Measurements from ENCODE around the gene SPART.

Gene SPART

GRCh38 chr13:36325912-36326311 is 20.3 kb downstream of the SPART start:
- TF ChIP-seq FOXM1 (IDR thresholded peaks at IDR 0.05; ENCODE audit: borderline replicate concordance, low read depth) (no peak), ZBTB7A (IDR thresholded peaks at IDR 0.05; ENCODE audit: low read depth) (no peak), RAD21 (IDR thresholded peaks at IDR 0.05; ENCODE audit: low read depth) (no peak), NFIC (IDR thresholded peaks at IDR 0.05) (no peak), EP300 (IDR thresholded peaks at IDR 0.05; ENCODE audit: borderline replicate concordance) (no peak), CEBPB (IDR thresholded peaks at IDR 0.05) (no peak), TAF1 (IDR thresholded peaks at IDR 0.05; ENCODE audit: low read depth) (no peak), TCF12 (IDR thresholded peaks at IDR 0.05; ENCODE audit: low read depth) (no peak), CREB1 (IDR thresholded peaks at IDR 0.05; ENCODE audit: low read depth) (no peak), EGR1 (IDR thresholded peaks at IDR 0.05) (no peak), YY1 (IDR thresholded peaks at IDR 0.05; ENCODE audit: low read depth) (no peak), MAX (IDR thresholded peaks at IDR 0.05) (no peak), TEAD4 (IDR thresholded peaks at IDR 0.05) (no peak)
- TF ChIP-seq, protein P1, sequence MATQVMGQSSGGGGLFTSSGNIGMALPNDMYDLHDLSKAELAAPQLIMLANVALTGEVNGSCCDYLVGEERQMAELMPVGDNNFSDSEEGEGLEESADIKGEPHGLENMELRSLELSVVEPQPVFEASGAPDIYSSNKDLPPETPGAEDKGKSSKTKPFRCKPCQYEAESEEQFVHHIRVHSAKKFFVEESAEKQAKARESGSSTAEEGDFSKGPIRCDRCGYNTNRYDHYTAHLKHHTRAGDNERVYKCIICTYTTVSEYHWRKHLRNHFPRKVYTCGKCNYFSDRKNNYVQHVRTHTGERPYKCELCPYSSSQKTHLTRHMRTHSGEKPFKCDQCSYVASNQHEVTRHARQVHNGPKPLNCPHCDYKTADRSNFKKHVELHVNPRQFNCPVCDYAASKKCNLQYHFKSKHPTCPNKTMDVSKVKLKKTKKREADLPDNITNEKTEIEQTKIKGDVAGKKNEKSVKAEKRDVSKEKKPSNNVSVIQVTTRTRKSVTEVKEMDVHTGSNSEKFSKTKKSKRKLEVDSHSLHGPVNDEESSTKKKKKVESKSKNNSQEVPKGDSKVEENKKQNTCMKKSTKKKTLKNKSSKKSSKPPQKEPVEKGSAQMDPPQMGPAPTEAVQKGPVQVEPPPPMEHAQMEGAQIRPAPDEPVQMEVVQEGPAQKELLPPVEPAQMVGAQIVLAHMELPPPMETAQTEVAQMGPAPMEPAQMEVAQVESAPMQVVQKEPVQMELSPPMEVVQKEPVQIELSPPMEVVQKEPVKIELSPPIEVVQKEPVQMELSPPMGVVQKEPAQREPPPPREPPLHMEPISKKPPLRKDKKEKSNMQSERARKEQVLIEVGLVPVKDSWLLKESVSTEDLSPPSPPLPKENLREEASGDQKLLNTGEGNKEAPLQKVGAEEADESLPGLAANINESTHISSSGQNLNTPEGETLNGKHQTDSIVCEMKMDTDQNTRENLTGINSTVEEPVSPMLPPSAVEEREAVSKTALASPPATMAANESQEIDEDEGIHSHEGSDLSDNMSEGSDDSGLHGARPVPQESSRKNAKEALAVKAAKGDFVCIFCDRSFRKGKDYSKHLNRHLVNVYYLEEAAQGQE (IDR thresholded peaks at IDR 0.05; ENCODE audit: low read depth), result no peak
- TF ChIP-seq, protein P2, sequence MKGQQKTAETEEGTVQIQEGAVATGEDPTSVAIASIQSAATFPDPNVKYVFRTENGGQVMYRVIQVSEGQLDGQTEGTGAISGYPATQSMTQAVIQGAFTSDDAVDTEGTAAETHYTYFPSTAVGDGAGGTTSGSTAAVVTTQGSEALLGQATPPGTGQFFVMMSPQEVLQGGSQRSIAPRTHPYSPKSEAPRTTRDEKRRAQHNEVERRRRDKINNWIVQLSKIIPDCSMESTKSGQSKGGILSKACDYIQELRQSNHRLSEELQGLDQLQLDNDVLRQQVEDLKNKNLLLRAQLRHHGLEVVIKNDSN (IDR thresholded peaks at IDR 0.05), result no peak

GRCh38 chr13:36323951-36324566 is 22.1 kb downstream of the SPART start:
- TF ChIP-seq TAF1 (IDR thresholded peaks at IDR 0.05; ENCODE audit: low read depth) (no peak), NFIC (IDR thresholded peaks at IDR 0.05) (no peak), FOXM1 (IDR thresholded peaks at IDR 0.05; ENCODE audit: borderline replicate concordance, low read depth) (no peak), ZBTB7A (IDR thresholded peaks at IDR 0.05; ENCODE audit: low read depth) (no peak), TEAD4 (IDR thresholded peaks at IDR 0.05) (no peak), MAX (IDR thresholded peaks at IDR 0.05) (no peak), CREB1 (IDR thresholded peaks at IDR 0.05; ENCODE audit: low read depth) (no peak), TCF12 (IDR thresholded peaks at IDR 0.05; ENCODE audit: low read depth) (no peak), EGR1 (IDR thresholded peaks at IDR 0.05) (no peak), RAD21 (IDR thresholded peaks at IDR 0.05; ENCODE audit: low read depth) (no peak), EP300 (IDR thresholded peaks at IDR 0.05; ENCODE audit: borderline replicate concordance) (no peak), CEBPB (IDR thresholded peaks at IDR 0.05) (no peak), YY1 (IDR thresholded peaks at IDR 0.05; ENCODE audit: low read depth) (no peak)
- TF ChIP-seq, protein P2 (IDR thresholded peaks at IDR 0.05), result no peak
- TF ChIP-seq, protein P1 (IDR thresholded peaks at IDR 0.05; ENCODE audit: low read depth), result no peak

DNA sequence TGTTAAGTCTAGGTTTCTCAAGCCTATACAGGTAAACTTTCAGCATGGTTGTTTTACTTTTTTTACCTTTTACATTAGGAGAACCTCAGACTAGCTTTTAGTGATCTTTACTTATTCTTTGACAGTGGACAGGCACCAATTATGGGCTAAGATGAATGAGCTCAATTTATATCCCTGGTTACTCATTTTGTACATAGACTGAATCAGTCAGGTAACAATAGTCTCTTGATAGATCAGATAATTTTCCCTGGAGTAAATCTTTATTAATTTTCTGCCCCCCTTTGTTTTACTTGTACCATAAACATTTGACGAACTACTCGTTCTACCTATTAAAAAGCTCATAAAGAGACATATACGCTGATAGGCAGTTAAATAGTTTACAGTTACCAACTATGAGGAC is 22.8 kb downstream of the SPART start:
- TF ChIP-seq RAD21 (IDR thresholded peaks at IDR 0.05; ENCODE audit: low read depth) (no peak), TAF1 (IDR thresholded peaks at IDR 0.05; ENCODE audit: low read depth) (no peak), EP300 (IDR thresholded peaks at IDR 0.05; ENCODE audit: borderline replicate concordance) (no peak)
- TF ChIP-seq, protein P2 (IDR thresholded peaks at IDR 0.05), result no peak
- TF ChIP-seq, protein P1 (IDR thresholded peaks at IDR 0.05; ENCODE audit: low read depth), result no peak

Measured in Ishikawa (cell line).